SH-SY5Y (cell line): ENCODE results near the gene RASGEF1C.

Experiments
- GATA2 ChIP-seq: IDR thresholded peaks from 2 replicates; pipeline ENCODE4 v1.6.1; 2011; ENCODE audit warnings: mild to moderate bottlenecking, low read depth, low read length
- GATA3 ChIP-seq: IDR thresholded peaks from 2 replicates; pipeline ENCODE4 v1.6.1; 2011; ENCODE audit warnings: low read depth, mild to moderate bottlenecking, low read length, moderate library complexity

The RASGEF1C gene

GRCh38 chr5:180142021-180142765 lies 66.8 kb downstream of the RASGEF1C start:
- TF ChIP-seq GATA2 (no peak), GATA3 (no peak)

DNA sequence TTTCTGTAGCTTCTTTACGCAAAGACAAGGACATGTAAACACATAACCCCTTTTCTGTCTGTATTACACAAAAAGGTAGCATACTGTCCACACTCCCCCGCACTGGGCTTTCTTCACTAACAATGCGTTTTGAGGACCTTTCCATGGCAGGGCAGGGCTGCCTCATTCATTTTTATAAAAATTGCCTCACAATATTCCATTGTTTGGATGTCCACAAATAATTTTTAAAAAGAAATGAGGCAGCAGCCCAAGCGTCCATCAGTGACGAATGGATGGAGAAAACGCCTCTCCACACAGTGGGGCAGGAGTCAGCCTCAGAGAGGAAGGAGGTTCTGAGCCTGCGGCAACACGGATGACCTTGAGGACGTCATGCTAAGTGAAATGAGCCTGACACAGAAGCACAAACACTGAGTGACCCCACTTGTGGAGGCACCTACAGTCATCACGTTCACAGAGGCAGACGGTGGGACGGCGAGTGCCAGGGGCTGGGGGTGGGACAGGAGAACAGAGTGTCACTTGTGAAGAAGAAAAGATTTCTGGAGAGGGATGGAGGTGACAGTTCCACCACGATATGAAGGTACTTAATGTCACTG lies 67.8 kb downstream of the RASGEF1C start:
- TF ChIP-seq GATA3 (no peak), GATA2 (no peak)

DNA sequence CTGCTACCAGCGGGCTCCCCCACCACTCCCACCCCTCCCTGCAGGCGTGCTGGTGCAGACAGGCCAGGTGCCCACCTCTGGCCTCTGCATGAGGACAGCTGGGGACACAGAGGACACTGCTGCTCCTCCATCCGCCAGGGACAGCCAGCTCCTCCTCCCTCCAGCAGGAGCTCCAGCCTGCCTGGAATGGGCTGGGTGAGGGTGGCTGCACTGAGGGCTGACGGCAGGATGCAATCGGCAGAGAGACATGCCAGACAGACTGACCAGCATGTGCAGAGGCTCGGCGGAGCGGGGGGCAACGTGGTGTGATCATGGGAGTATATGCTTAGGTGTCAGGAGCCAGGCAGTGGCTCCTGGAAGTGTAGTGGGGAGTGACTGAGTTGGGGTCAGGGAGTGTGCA lies 68.4 kb downstream of the RASGEF1C start:
- no peak for TF ChIP-seq GATA2
- TF ChIP-seq GATA3, result no peak

DNA sequence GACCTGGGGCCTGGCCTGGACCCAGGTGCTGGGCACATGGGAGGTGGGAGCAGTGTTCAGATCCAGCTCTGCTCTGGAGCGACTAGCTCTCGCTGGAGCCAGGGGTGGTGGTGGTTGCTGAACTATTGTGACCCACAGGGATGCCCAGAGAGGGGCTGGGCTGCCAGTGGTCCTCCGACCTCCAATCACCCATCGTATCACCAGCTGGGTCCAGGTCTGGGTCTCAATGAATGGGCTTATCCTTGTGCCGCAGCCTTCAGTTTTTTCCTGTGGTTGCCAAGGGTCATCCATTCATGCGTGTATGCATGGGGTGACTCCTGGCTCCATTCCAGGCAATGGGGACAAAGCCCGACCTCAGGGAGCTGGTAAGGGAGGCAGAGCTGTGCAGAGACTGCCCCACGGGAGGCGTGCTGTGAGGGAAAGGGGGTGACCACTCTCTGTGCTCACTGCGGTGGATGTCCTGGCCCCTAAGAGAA lies 68.9 kb downstream of the RASGEF1C start:
- TF ChIP-seq GATA2, result no peak
- TF ChIP-seq GATA3, result no peak

DNA sequence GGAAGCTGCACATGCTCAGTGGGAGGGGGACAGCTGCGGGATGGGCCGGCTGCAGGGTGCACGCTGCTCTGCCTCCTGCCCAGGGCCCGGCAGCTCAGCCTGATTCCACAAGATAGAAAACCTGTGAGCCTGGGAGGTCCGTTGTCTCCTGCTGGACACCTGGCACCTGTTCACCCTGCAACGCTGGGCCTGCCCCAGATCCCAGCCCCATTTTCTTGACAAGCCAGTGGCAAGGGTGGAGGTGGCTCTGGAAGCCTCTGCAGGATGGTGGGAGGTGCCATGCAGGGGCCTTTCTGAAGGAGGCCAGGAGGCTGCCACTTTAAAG lies 69.3 kb downstream of the RASGEF1C start:
- TF ChIP-seq GATA2 (no peak), GATA3 (no peak)

- TF ChIP-seq GATA3, result no peak
Observed at GRCh38 chr5:180138976-180139730, 69.9 kb downstream of the RASGEF1C start.

- TF ChIP-seq GATA3 (no peak), GATA2 (no peak)
Observed at GRCh38 chr5:180138214-180138975, 70.6 kb downstream of the RASGEF1C start.

GRCh38 chr5:180137401-180138213 lies 71.4 kb downstream of the RASGEF1C start:
- TF ChIP-seq GATA3, result no peak
- no peak for TF ChIP-seq GATA2

GRCh38 chr5:180136630-180137381 lies 72.2 kb downstream of the RASGEF1C start:
- TF ChIP-seq GATA3, result no peak
- TF ChIP-seq GATA2, result no peak

DNA sequence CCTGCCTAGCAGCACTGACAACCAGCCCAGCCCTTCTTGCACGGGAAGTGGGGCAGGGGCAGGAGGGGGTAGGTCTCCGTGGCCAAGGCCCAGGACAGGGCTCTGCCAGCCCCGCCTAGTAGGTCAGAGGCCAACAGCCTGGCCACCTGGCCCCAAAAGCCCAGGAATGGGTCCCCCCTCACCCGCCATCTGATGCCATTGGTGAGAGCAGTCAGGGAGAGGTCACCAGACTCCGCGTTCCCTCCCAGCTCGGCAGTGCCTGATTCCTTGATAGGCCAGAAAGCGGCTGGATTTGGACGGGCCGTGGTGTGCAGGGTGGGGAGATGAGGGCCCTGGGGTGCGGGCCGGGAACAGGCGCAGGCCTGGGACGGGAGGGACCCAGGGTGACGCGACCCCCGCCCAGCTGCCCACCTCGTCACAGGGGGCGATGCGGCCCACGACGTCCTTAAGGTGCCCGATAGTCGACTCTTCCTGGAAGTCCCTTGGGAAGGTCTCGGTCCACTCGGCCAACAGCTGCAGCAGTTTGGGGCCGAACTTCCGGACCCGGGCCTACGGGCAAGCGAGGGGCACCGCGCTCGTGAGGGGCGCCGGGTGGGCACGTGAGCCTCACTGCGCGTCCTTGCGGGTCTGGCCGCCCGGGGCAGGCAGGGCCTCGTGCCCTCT lies 72.9 kb downstream of the RASGEF1C start:
- no peak for TF ChIP-seq GATA2
- no peak for TF ChIP-seq GATA3

GRCh38 chr5:180135128-180135955 lies 73.7 kb downstream of the RASGEF1C start:
- TF ChIP-seq GATA3 (no peak), GATA2 (no peak)

DNA sequence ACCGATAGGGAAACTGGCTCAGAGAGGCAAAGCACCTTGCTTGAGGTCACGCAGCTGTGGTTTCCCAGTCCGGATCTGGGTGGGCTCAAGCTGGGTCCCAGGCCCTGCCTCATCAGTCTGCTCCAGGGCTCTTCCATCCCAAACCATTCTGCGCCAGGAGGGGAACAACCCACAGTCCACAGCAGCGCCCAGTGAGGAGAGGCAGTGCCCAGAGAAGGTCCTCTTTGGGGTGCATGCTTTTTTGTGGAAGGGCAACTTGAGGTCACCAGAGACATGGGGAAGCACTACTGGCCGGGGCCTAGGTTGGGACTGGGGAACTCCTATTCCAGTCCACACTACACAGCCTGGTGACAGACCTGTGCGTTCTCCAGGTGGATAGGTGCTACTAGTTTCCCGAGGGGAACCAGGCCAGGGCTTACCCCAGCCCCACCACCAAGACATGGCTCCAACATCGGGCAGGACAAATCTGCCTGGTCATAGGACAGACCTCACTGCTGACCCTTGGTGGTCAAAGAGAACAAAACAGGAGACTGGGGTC lies 75.0 kb downstream of the RASGEF1C start:
- no peak for TF ChIP-seq GATA3
- TF ChIP-seq GATA2, result no peak
